Measurements from ENCODE around the gene ZNF197. TPM values are rescaled to one million over a fixed set of nuclear protein-coding genes. Genes with fewer than 3 reads are reported as not detected.
"Not testable (repeated sequence)": the region's sequence is repeated elsewhere in the genome, so short reads cannot be mapped to it uniquely, and the experiment has no call there.

Gene ZNF197
- total RNA-seq, 4 donors from 2014 or later, result 20.1 to 27.5 (median 21.6) TPM

DNA sequence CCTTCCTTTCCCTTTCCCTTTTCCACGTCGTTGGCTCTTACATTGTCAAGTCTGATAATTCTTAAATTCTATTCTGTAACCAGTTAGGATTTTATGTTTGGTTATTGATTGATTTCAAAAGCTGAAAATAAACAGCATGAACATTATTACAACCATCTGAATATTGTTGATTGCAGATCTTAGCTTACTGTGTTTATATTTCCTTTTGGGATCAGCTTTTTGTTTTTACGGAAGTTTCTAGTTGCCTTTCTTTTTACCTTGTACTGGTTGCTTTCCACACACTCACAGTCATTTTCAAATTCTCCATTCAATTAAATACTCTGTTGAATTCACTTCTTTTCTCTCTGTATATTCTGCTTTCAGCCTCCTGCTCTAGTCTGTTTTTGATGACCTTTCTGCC, 40.3 kb downstream of the ZNF197 start:
- peaks cover 0 to 69% (median 0%) of the 10 kb centered on the region in 4 donors for H3K9me3 ChIP-seq
- DNase-seq (ENCODE audit: low spot score in 2 of 2), result no peak
- peaks cover 0 to 38% (median 0%) of the 10 kb centered on the region in 3 donors for H3K36me3 ChIP-seq
- no peak overlapping the region for H3K27ac ChIP-seq
- 96 to 97% methylated on average over 3 of the region's 3 CpGs for WGBS, 2 donors
- H3K27me3 ChIP-seq, result no peaks in the 10 kb centered on the region
- H3K4me3 ChIP-seq, result no peak overlapping the region
- TF ChIP-seq POLR2A (IDR thresholded peaks at IDR 0.05), result no peak
- TF ChIP-seq, protein P1, sequence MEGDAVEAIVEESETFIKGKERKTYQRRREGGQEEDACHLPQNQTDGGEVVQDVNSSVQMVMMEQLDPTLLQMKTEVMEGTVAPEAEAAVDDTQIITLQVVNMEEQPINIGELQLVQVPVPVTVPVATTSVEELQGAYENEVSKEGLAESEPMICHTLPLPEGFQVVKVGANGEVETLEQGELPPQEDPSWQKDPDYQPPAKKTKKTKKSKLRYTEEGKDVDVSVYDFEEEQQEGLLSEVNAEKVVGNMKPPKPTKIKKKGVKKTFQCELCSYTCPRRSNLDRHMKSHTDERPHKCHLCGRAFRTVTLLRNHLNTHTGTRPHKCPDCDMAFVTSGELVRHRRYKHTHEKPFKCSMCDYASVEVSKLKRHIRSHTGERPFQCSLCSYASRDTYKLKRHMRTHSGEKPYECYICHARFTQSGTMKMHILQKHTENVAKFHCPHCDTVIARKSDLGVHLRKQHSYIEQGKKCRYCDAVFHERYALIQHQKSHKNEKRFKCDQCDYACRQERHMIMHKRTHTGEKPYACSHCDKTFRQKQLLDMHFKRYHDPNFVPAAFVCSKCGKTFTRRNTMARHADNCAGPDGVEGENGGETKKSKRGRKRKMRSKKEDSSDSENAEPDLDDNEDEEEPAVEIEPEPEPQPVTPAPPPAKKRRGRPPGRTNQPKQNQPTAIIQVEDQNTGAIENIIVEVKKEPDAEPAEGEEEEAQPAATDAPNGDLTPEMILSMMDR (IDR thresholded peaks at IDR 0.05), result no peak
- no peak for TF ChIP-seq EP300 (IDR thresholded peaks at IDR 0.05)
- no peaks in the 10 kb centered on the region for H3K4me1 ChIP-seq

- WGBS, 2 donors, result 92% methylated on average over 4 of the region's 4 CpGs
- Histone ChIP-seq H3K4me1 (no peaks in the 10 kb centered on the region), H3K36me3 (peaks cover 0 to 27% (median 0%) of the 10 kb centered on the region in 3 donors), H3K27me3 (no peaks in the 10 kb centered on the region), H3K9me3 (peaks cover 0 to 64% (median 0%) of the 10 kb centered on the region in 4 donors), H3K27ac (no peak overlapping the region), H3K4me3 (no peak overlapping the region)
- DNase-seq (ENCODE audit: low spot score in 2 of 2), result no peak
- TF ChIP-seq POLR2A (IDR thresholded peaks at IDR 0.05), result no peak
- TF ChIP-seq EP300 (IDR thresholded peaks at IDR 0.05), result no peak
- TF ChIP-seq, protein P1 (IDR thresholded peaks at IDR 0.05), result no peak
Observed at GRCh38 chr3:44666346-44666745, 41.5 kb downstream of the ZNF197 start.

DNA sequence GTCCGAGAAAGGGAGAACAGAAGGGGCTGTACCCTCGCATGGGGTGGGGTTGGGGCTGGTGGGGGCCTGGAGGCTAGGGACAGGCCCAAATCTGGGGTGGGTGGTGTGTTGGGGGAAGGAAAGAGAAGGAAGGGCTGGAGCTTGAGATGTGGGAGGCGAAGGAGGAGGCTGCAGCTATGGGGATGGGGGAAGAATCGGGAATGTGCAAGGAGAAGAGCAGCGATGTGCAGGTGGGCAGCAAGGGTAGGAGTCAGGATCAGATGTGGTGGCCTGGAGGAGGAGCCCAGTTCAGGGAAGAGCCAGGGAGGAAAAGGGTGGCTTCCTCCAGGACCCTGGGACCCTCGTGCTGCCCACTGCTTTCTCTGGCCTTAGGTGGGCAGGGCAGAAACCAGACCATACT, 44.9 kb downstream of the ZNF197 start:
- Histone ChIP-seq H3K36me3 (peaks cover 0 to 9% (median 0%) of the 10 kb centered on the region in 3 donors), H3K27ac (no peak overlapping the region), H3K27me3 (no peaks in the 10 kb centered on the region), H3K4me3 (no peak overlapping the region), H3K9me3 (peaks cover 0 to 67% (median 0%) of the 10 kb centered on the region in 4 donors), H3K4me1 (no peaks in the 10 kb centered on the region)
- 84 to 85% methylated on average over 6 of the region's 6 CpGs for WGBS, 2 donors
- TF ChIP-seq POLR2A (IDR thresholded peaks at IDR 0.05) (no peak), EP300 (IDR thresholded peaks at IDR 0.05) (no peak)
- TF ChIP-seq, protein P1 (IDR thresholded peaks at IDR 0.05), result no peak
- DNase-seq (ENCODE audit: low spot score in 2 of 2), result no peak

DNA sequence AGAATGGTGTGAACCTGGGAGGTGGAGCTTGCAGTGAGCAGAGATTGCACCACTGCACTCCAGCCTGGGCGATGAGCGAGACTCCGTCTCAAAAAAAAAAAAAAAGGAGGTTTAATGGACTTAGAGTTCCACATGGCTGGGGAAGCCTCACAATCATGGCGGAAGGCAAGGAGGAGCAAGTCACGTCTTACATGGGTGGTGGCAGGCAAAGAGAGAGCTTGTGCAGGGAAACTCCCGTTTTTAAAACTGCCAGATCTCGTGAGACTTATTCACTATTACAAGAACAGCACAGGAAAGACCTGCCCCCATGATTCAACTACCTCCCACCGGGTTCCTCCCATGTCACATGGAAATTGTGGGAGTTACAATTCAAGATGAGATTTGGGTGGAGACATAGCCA, 48.6 kb downstream of the ZNF197 start:
- Histone ChIP-seq H3K36me3 (peaks cover 0 to 15% (median 0%) of the 10 kb centered on the region in 3 donors), H3K9me3 (peaks cover 0 to 72% (median under 1%) of the 10 kb centered on the region in 4 donors)
- not testable (repeated sequence) for H3K4me3 ChIP-seq; DNase-seq (ENCODE audit: low spot score in 2 of 2); H3K27ac ChIP-seq; H3K27me3 ChIP-seq; H3K4me1 ChIP-seq
- WGBS, 2 donors, result 91% methylated on average over 8 of the region's 8 CpGs

GRCh38 chr3:44674211-44674610, 49.4 kb downstream of the ZNF197 start:
- TF ChIP-seq, protein P1 (IDR thresholded peaks at IDR 0.05), result no peak
- TF ChIP-seq EP300 (IDR thresholded peaks at IDR 0.05), result no peak
- TF ChIP-seq POLR2A (IDR thresholded peaks at IDR 0.05), result no peak
- Histone ChIP-seq H3K27me3 (no peaks in the 10 kb centered on the region), H3K36me3 (peaks cover 0 to 18% (median 0%) of the 10 kb centered on the region in 3 donors), H3K9me3 (peaks cover 0 to 77% (median 2%) of the 10 kb centered on the region in 4 donors), H3K4me1 (no peaks in the 10 kb centered on the region), H3K4me3 (no peak overlapping the region), H3K27ac (no peak overlapping the region)
- WGBS, 2 donors, result 63 to 66% methylated on average over 2 of the region's 2 CpGs
- DNase-seq (ENCODE audit: low spot score in 2 of 2), result no peak

All from tibial nerve (tissue), 4 donors.